Nephron (organoid): ENCODE results near the gene PTPRN2.

Experiments
- H3K27ac Mint-ChIP-seq, 3 experiments: 2 replicates each; pipeline ENCODE4 v1.8.0; 2020; ENCODE audit warnings: mixed read lengths in 3 of 3, mild to moderate bottlenecking in 2 of 3, moderate library complexity in 1 of 3
- H3K27me3 Mint-ChIP-seq: 2 replicates; pipeline ENCODE4 v1.8.0; 2021; ENCODE audit warnings: low read depth, mild to moderate bottlenecking, moderate library complexity, mixed read lengths
- H3K36me3 Mint-ChIP-seq: 2 replicates; pipeline ENCODE4 v1.8.0; 2020; ENCODE audit warnings: low read depth, mixed read lengths
- H3K4me1 Mint-ChIP-seq: 2 replicates; pipeline ENCODE4 v1.8.0; 2020; ENCODE audit warnings: mixed read lengths
- H3K4me3 Mint-ChIP-seq, 3 experiments: 2 replicates each; pipeline ENCODE4 v1.8.0; 2020; ENCODE audit warnings: mild to moderate bottlenecking in 3 of 3, mixed read lengths in 3 of 3, moderate library complexity in 2 of 3
- H3K9me3 Mint-ChIP-seq: 2 replicates; pipeline ENCODE4 v1.8.0; 2020; ENCODE audit warnings: mixed read lengths
- CTCF ChIP-seq, 3 experiments: fragments of 200-600 bp; sonication (generic); IDR thresholded peaks; one replicate each; pipeline ENCODE4 v1.5.0; 2021; ENCODE audit warnings: antibody characterized with exemption in 3 of 3; ENCODE audit not compliant: unreplicated experiment in 3 of 3

PTPRN2 gene

GRCh38 chr7:158141806-158142518 lies 445.7 kb downstream of the PTPRN2 start:
- peaks cover 4% of the 10 kb centered on the region for H3K27me3 Mint-ChIP-seq
- H3K4me3 Mint-ChIP-seq = no peak overlapping the region
- peaks cover 10% of the 10 kb centered on the region for H3K9me3 Mint-ChIP-seq
- no peak overlapping the region for H3K27ac Mint-ChIP-seq
- H3K36me3 Mint-ChIP-seq = no peaks in the 10 kb centered on the region
- H3K4me1 Mint-ChIP-seq = no peaks in the 10 kb centered on the region
- no peak for TF ChIP-seq CTCF (IDR thresholded peaks at IDR 0.05; ENCODE audit: unreplicated experiment in 3 of 3)

GRCh38 chr7:158141221-158141582 lies 446.4 kb downstream of the PTPRN2 start:
- H3K27me3 Mint-ChIP-seq = peaks cover 4% of the 10 kb centered on the region
- H3K27ac Mint-ChIP-seq = no peak overlapping the region
- H3K4me1 Mint-ChIP-seq = no peaks in the 10 kb centered on the region
- H3K36me3 Mint-ChIP-seq = no peaks in the 10 kb centered on the region
- TF ChIP-seq CTCF (IDR thresholded peaks at IDR 0.05; ENCODE audit: unreplicated experiment in 3 of 3) = no peak
- no peak overlapping the region for H3K4me3 Mint-ChIP-seq
- peaks cover 9% of the 10 kb centered on the region for H3K9me3 Mint-ChIP-seq

- no peak overlapping the region for H3K27ac Mint-ChIP-seq
- H3K27me3 Mint-ChIP-seq = peaks cover 4% of the 10 kb centered on the region
- no peaks in the 10 kb centered on the region for H3K36me3 Mint-ChIP-seq
- TF ChIP-seq CTCF (IDR thresholded peaks at IDR 0.05; ENCODE audit: unreplicated experiment in 3 of 3) = no peak
- H3K9me3 Mint-ChIP-seq = peaks cover 4% of the 10 kb centered on the region
- H3K4me1 Mint-ChIP-seq = no peaks in the 10 kb centered on the region
- no peak overlapping the region for H3K4me3 Mint-ChIP-seq
Observed at GRCh38 chr7:158140538-158141220, 446.9 kb downstream of the PTPRN2 start.

- Mint-ChIP-seq H3K4me3 (no peak overlapping the region), H3K27ac (no peak overlapping the region), H3K36me3 (no peaks in the 10 kb centered on the region), H3K9me3 (peaks cover 3% of the 10 kb centered on the region), H3K4me1 (no peaks in the 10 kb centered on the region), H3K27me3 (peaks cover 4% of the 10 kb centered on the region)
- TF ChIP-seq CTCF (IDR thresholded peaks at IDR 0.05; ENCODE audit: unreplicated experiment in 3 of 3) = no peak
Observed at GRCh38 chr7:158139499-158139898, 448.1 kb downstream of the PTPRN2 start.

GRCh38 chr7:158138329-158138597 lies 449.4 kb downstream of the PTPRN2 start:
- peaks cover 3% of the 10 kb centered on the region for H3K9me3 Mint-ChIP-seq
- no peaks in the 10 kb centered on the region for H3K4me1 Mint-ChIP-seq
- H3K4me3 Mint-ChIP-seq = no peak overlapping the region
- no peak for TF ChIP-seq CTCF (IDR thresholded peaks at IDR 0.05; ENCODE audit: unreplicated experiment in 3 of 3)
- H3K27ac Mint-ChIP-seq = no peak overlapping the region
- H3K27me3 Mint-ChIP-seq = peaks cover 4% of the 10 kb centered on the region
- no peaks in the 10 kb centered on the region for H3K36me3 Mint-ChIP-seq
